NCI-H128 (cell line): ENCODE measurements around the gene MED13L.

Experiments used
- DNase-seq: peaks from one replicate; lab custom pipeline; 2025; ENCODE audit not compliant: unreplicated experiment; lab: John Stamatoyannopoulos, UW

Gene MED13L

DNA sequence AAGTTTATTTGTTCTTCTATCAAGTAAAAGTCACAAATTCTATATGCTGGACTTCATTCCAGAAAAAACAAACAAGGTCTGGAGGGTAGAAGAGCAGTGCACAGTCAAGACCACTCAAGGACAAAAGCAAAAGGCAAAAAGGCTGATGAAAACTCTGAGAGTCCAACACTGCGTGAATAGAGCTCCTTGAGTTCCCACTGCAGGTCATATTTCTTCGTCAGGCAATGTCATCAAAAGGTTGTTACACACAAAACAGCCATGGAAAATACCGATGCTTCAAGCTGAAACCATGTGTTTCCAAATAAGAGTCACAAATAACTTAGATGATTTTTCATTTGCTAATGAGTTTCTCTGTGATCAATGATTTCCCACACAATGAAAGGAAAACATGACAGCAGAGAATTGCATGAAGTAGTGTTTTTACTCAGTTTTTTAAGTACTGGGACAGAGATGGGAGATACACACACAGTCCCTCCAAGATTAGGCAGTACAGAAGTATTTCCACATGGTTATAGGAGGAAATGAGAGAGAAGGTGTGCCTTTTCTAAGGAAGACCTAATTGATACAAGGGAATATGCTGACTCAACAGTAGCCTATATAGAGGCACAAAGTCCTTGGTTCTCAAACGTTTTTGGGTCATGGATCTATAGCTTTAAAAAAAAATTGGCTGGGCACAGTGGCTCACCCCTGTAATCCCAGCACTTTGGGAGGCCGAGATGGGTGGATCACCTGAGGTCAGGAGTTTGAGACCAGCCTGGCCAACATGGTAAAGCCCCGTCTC lies 177.7 kb downstream of the MED13L start:
- no peak for DNase-seq

DNA sequence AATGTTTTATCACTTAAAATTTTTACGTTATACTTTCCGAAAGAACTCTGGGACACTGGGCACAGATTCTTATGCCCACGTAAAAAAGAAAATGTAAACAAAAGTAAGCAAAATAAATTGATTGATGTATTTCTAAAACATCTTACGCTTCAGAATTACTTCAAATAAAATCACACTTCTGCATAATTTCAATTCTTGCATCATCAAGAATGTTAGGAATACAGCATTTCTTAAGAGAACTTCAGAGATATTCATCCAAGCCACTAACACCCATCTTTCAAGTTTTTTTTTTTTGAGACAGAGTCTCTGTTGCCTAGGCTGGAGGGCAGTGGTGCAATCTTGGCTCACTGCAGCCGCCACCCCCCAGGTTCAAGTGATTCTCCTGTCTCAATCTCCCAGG lies 180.6 kb downstream of the MED13L start:
- DNase-seq, result no peak

DNA sequence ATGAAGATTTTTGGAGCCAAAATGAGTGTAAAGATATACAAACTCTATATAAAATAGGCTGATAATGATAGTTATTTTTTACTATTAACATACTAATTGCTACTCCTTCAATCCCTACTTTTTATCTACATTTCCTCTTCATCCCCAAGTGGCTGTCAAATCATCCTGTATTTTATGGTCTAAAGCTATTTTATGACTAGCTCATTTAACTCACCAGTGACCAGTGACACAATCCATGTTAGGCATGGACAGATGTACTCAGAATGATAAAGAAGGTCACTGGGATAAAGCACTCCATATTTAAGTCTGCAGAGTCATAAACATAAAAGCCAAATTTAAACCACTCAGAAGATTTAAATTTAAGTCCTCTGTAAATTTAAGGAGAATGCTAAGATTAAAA lies 183.0 kb downstream of the MED13L start:
- DNase-seq, result no peak

DNA sequence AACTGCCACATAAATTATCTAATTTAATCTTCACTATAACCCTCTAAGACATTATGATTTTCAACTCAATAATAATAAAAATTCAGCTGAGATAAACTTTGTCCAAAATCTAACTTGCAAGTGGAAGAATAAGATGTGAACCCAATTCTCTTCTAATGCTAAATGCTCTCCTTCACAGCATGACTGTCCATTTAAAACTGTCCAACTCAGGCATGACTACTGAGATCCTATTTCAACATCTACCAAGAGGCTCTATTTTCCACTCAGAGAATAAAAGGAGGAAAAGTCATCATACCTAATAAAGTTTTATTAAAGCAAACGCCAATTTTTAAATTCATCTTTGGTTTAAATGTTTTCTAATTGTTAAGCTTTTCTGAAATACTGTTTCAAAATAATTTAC lies 183.6 kb downstream of the MED13L start:
- no peak for DNase-seq

DNA sequence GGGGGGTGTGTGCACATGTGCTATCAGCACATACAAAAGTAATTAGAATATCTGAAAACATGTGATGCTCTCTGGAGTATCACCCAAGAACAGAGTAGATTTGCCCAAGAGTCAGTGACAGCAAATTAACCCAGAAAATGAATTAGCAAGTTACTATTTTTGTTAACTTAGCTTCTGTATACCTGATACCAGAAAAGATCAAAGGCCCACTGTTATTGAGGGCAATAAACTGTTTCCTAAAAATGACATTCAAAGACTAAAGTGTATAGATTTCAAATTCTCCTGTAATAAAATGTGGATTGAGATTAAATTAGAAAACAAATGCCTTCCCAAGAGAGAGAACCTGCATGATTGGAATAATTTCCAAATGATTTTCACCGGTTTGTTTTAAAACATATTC lies 184.7 kb downstream of the MED13L start:
- no peak for DNase-seq

DNA sequence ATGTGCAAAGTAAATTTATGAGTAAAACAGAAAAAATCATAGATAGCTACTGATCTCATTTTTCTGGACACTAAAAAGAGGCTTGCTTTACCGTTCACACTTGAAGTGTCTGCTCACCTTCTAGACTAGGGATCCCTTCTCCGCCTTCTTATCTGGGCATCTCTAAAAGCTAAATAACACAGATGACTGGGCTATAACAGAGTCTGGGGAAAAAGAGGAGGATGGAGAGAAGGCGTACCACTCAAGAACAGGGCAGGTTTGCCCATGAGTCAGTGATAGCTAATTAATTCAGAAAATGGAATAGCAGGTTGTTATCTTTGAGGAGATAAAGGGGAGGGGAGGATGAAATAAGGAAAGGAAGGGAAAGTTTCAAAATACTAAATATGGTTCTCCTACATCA lies 185.3 kb downstream of the MED13L start:
- DNase-seq, result no peak

DNA sequence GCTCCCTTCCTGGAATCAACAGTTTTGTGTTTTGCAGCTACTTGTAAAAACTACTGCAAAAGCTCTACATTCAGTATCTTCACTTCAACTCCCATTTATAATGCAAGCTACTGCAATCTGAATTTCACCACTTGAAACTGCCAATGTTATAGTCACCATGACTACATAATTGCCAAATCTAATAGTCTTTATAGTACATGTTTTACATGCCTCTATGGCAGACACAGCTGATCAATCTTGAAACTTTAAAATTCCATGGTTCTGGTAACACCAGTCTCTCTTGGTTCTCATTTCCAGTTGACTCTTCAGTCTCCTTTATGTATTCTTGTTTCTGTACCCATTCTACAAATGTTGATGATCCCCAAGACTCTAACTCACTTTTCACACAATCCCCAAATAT lies 185.9 kb downstream of the MED13L start:
- DNase-seq, result no peak

DNA sequence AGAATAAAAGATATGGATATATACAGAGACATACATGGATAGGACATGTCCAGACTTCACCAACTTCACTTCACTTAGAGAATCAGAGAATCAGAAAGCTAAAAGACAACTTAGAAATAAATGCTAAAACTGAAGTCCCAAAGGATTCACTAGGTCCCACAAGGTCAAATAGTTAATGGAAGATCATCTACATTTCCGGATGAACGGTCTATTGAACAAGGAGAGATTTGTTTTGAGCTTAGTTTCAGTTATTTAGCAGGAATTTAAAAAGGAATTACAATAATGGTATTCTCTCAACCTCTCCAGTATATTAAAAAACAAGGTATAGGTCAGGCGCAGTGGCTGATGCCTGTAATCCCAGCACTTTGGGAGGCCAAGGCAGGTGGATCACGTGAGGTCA lies 187.0 kb downstream of the MED13L start:
- no peak for DNase-seq

DNA sequence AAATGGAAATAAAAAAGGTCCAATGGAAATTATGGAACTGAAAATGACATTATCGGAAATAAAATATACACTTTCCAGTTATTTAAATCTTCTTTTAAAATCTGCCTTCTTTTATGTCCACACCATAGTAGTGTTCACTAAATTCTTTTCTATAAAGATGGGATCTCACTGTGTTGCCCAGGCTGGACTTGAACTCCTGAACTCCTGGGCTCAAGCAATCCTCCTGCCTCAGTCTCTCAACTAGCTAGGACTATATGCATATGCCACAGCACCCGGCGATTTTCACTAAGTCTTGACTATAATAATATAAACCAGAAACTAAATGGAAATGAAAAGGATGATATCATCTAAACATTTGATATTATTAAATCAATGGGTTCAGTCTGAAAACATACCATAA lies 188.4 kb downstream of the MED13L start:
- DNase-seq, result no peak

DNA sequence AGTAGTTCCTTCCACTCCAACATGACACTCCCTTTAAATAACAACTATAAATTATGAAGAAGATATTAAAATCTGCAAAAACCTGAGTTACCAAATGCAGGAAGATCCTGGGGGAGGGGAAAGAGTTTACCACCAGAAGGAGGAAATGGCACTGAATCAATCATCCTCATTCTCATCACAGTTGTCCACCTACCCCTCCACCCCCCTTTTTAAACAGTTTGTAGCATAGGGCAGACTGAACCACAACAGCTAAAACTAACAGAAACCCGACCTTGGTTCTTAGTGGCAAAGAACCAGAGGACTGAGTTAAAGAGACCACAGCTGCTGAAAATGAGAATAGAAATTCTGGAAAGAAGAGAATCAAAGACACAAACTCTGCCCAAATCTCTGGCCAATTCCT lies 189.5 kb downstream of the MED13L start:
- DNase-seq, result no peak

DNA sequence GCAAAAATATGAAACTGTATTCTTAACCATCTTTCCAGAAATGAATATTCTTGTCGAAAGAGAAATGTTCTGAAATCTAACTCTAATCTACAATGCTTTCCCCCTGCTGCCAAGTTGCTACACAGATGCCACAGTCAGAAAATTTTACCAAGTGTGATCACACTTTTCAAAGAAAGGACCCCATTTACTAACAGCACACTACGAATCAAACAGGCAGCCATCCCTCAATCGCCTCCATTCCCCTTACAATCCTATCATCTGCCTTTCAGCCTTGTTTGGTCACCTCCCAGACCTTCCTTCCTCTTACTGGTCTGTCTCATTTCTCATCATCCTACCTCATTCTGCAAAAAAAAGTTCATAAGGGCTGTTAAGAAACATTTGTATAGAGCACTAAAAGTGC lies 190.1 kb downstream of the MED13L start:
- DNase-seq, result no peak

DNA sequence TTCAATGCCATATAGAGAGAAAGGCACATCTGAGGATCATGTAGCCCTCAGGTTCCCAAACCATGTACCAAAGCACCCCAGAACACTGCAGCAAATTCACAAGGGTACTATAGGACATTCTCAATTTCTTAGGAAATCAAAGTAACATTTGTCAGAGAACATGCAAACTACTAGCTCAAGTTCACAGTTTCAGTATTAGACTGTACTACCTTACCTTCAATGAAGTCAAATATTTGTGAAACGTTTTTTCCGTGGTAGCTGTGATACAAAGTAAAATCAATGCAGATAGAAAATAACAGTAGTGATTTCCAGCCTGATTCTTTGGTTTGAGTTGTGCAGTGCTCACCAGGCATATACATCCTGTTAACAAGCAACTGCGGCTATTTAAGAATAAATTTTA lies 197.1 kb downstream of the MED13L start:
- DNase-seq, result no peak

DNA sequence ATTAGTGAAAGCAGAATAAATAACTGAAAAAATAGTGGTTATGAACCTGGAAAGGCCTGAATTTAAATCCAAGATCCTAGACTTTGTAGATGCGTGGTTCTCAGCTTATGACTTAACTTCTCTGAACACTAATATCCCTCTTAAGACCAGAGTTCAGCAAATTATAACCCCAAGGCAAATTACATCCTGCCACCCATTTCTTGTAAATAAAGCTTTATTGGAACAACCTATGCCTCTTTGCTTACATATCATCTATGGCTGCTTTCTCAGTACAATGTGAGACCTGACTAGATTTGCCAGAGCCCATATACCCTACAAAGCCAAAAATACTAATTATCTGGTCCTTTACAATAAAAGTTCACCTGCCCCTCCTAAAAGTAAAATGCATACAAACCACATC lies 199.1 kb downstream of the MED13L start:
- no peak for DNase-seq

DNA sequence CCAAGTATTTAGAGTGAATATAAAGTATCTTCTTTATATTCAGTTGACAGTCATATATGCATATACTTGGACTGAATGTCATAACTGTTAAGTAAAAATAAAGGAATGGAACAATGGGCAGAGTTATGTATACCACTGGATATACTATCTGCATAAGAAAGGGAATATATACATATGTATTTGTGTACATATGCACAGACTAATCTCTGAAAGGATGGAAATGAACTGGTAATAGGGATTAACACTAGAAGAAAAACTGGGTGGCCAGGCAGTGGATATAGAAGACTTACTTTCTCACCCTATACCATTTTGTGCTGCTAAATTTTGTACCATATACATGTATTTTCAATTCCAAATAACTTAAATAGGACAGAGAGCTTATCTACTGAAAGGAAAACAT lies 200.1 kb downstream of the MED13L start:
- no peak for DNase-seq

DNA sequence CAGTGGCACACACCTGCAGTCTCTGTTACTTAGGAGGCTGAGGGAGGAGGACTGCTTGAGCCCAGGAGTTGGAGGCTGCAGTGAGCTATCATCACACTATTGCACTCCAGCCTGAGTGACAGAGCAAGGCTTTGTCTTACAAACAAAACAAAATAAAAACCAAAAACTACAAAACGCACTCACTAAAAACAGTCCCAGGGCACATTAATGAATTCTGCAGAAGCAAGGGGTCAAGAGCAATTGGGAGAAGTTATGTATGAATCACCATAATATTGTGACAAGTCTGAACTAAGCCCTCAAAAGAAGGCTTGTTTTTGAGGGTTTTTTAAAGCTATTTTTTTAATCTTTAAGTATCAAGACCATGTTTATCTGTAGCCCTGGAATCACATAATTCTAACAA lies 201.1 kb downstream of the MED13L start:
- DNase-seq, result no peak

DNA sequence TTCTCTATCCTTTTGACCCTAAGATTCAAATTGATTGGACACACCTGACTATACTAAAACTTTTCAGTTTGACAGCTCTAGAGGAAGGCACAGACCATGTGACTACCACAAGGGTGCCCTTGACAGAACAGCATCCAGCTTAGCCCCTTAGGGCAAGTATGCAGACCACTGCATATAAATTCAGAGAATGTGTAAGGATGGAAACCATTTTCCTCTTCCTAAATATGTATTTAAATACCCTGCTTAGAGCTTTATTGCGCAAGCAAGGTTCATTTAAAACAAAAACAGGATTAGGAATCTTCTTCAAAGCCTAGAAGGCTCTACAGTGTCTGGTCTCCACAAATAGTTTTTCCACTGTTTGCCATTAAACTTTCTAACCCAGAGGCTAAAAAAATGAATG lies 202.8 kb downstream of the MED13L start:
- DNase-seq, result no peak

DNA sequence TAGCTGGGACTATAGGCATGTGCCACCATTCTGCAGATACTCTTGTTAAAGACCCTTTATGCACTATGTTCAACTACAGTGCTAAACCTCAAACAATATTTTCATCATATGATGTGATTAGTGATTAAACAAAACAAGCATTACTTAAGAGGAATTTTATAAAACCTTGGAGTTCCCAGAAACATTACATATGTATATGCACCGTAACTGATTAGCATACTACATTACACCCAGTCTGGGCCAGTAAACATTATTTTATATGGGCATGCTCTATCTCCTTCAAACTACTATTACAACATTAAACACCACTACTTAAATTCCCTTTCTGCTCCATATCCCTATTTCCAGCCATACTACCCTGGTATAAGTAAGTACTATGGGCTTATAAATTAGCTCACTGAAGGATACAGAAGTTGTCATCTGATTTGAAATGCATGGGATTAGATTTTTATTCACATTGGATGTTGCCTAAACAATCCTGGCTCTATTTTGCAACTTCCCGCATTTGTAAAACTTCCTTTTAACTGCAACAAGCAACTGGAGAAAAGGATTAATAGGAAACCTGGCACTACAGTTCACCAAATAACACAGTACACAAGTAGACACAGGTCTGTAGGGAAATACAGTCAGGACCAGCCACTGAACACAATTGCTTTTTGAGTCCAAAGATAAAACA lies 205.8 kb downstream of the MED13L start:
- no peak for DNase-seq

DNA sequence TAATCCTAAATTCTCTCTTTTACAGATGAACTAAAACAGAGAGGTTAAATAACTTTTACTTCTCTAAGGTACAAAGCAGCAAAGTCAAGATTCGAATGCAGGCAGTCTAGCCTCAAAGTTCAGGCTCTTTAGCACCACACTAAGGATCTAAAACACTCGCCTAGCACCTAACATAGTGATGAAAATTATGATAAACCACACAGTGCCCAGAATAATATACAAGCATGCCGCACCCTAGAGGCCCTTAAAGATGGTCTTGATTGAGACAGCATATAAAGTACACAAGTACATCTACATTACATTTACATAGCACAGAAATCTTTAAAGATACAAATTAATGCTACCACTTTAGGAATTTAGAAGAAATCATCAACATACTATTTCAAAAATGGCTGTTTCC lies 207.0 kb downstream of the MED13L start:
- DNase-seq, result no peak

DNA sequence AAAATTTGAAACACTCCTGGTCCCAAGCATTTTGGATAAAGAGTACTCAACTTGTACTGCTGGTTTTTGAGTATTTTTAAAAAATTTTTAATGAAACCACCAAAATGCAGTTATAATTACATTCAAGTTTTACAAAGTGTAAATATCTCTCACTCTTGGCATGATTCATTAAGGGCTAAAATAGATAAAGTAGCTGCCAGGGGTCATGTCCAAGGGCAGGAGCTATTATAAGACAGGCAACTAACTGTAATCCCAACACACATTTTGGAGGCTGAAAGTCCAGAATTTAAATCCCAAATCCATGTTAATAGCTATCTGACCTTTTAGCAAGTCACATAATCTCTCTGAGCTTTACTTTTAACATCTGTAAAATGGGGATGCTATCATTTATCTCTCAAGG lies 207.6 kb downstream of the MED13L start:
- no peak for DNase-seq

DNA sequence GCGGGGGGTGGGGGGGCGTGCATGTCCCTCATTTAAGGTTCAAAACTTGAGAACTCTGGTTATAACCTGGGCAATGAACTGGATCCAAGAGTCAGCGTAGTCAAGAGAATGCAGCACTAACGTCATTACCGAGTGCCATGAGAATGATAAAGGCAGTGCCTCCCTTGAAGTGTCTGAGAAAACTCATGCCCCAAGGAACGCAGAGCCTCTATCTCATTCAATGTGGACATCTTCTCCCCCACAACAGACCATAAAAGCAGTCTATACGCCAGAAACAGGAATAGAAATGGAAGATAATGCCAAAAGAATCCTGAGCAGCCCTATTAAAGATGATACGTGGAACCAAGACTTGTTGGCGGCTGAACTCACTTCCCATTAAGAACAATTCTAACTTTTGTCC lies 208.6 kb downstream of the MED13L start:
- DNase-seq, result no peak

DNA sequence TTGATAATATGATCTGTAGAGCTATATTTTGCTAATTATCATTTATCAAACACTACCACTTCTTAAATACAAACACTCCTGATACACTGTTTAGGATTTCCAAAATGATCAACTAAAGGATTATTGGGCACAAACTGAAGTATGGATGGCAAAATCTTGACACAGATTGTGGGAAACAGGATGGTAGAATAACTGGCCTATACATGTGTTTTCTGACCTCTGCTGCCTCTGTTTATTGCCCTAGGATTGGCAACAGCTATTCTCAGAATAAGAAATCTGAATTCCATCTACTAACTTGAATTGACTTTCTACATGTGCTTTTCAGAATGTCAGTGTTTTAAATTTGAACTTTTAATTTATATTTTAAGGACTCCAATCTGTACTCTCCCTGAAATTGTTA lies 209.1 kb downstream of the MED13L start:
- no peak for DNase-seq

DNA sequence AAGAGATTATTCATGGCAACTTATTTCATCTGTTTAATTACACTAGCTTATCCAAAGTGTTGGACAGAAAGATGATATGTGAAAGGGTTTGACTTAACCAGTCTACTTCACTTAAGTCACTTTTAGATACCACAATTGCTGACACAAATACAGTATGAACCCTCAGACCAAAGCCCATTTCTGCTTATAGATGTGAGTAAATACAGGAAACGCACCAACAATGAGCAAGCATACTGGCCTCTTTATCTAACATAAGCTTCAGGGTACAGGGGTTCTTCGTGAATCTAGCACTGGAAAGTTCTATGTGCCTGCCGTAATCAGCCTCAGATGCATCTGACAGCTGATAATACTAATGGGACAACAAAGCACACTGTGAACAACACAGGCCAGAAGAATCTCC lies 209.6 kb downstream of the MED13L start:
- DNase-seq, result no peak
